Mesenteric fat pad (tissue), 1 donor: ENCODE measurements around the gene SFT2D1. TPM values are rescaled to one million over a fixed set of nuclear protein-coding genes. Genes with fewer than 3 reads are reported as not detected.

ENCODE experiments used
- DNase-seq: peaks from one replicate; pipeline ENCODE4 v3.0.0-alpha.2; 2020; ENCODE audit warnings: low spot score
- total RNA-seq: library from RNA; stranded (reverse); fragmentation: NEBNext Ultra II Directional; extraction: Animal tissue kit (Norgen Biotek cat#: 25700); gene quantifications from one replicate; pipeline ENCODE4 v1.2.1, GENCODE V29; 2021
- donor health status: DM: yes; HTN: yes; CAD: no.

SFT2D1 gene
- total RNA-seq, 1 donor from 2014 or later, result 47.7 TPM

DNA sequence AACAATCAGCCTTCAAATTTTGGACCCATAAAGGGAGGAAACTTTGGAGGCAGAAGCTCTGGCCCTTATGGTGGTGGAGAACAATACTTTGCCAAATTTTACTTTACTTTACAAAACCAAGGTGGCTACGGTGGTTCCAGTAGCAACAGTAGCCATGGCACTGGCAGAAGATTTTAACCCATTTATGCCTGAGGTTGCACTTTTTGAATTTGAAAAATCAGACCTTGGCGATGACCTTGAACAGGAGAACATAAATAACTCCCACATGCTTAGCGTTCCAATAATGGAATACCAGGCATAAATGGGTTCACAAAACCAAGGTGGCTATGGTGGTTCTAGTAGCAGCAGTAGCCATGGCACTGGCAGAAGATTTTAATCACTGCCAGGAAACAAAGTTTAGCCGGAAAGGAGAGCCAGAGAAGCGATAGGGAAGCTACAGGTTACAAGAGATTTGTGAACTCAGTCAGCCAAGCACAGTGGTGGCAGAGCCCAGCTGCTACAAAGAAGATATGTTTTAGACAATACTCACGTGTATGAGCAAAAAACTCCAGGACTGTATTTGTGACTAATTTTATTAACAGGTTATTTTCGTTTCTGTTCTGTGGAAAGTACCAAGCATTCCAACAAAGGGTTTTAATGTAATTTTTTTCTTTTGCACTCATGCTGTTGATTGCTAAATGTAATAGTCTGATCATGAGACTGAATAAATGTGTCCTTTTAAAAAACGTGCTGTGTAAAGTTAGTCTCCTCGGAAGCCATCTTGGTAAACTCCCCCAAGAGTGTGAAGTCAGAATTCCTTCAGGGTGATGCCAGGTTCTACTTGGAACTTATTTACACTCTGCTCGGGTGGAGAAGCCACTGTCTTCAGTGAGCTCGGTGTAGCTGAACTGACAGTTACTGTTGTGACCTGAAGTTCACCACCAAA lies 6.7 kb downstream of the SFT2D1 start:
- DNase-seq, result no peak

DNA sequence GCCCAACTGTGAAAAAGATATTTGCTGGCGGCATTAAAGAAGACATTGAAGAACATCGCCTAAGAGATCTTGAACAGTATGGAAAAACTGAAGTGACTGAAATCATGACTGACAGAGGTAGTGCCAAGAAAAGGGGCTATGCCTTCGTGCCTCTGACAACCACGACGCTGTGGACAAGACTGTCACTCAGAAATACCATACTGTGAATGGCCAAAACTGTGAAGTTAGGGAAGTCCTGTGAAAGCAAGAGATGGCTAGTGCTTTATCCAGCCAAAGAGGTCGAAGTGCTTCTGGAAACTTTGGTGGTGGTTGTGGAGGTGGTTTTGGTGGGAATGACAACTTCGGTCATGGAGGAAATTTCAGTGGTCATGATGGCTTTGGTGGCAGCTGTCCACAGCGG lies 7.5 kb downstream of the SFT2D1 start:
- DNase-seq, result no peak

DNA sequence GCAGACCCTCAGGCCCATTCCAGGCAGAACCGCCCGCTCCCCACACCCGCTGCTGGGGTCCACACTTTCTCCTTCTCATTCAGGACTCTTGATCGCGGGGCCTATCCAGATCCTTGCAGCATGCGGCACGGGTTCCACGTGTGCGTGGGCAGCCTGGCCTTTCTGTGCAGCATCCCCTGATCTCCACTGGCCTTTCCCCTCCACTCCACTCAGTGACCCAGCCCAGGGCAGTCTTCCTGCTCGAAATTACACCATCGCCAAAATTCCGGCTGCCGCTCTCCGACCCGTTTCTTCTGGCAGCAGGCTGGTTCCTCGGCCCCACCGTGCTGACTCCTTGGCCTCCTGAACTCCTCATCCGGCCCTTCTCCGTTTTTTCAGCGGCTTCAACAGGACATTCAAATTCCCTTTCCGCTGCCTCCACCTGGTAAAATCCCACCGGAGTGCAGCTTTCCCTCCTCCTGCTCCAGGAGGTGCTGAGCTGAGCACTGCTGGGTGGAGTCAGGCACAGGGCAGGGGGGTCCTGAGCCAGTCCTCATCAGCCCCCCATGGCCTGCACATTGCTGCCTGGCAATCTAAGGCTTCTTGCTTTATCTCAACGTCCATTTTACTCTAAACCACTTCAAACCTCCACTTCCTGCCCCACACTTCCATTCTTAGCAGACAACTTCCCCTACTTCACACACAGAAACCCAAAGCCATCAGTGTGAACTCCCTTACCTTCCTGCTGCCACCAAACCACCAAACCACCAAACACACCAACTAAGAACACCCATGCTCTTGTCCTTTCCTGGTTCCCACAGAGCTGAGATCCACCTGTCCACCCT lies 9.0 kb downstream of the SFT2D1 start:
- DNase-seq, result no peak

DNA sequence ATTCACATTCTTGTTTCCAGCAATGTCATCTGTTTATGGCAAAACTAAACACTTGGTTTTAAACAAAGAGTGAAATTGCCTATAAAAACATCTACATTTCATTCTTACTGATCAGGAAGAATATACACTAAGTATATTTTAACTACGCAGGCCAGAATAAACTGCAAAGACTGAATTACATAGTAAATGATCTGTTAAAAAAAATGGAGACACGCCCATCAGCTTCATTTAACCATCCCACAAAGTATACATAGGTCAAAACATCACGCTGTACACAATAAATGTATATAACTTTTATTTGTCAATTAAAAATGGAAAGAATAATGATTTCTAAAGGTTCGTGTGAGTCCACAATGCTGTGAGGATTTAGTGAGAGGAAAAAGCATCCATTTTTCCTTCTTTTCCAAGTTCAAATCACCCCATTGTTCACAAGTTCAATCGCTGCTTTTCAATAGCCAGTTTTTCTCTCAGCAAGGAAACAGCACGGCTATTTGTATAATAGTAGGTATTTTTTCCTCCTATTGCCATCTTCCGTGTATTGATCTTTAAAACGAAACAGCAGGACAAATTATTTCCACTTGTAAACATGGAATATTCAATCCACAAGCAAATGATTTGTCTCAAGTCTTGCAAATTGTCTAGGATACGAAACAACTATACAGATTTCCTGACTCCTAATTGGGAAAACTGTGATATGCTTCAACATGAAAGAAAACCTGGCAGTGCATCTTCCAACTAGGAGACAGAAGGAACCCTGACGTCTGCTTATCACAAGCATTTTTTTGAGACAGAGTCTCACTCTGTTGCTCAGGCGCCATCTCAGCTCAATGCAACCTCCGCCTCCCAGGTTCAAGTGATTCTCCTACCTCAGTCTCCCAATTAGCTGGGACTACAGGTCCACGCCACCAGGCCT lies 10.6 kb downstream of the SFT2D1 start:
- DNase-seq, result no peak

DNA sequence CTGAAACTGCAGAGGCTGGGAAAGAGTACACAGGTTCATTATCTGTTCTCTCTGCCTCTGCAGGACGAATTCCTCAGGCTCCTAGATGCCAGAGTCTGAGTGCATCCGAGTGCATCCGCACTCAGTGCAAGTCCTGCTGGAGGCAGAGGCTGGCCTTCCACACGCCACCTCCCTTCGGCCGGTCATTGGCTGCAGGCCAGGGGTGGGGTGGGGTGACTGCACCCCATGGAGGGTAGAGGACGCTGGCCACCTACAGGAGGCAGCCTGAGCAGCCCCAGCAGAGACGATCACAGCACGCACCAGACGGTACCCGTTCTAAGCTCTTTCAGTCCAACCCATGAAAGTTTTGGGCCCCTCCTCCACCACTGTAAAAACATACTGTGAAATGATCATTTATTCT lies 11.7 kb downstream of the SFT2D1 start:
- no peak for DNase-seq

DNA sequence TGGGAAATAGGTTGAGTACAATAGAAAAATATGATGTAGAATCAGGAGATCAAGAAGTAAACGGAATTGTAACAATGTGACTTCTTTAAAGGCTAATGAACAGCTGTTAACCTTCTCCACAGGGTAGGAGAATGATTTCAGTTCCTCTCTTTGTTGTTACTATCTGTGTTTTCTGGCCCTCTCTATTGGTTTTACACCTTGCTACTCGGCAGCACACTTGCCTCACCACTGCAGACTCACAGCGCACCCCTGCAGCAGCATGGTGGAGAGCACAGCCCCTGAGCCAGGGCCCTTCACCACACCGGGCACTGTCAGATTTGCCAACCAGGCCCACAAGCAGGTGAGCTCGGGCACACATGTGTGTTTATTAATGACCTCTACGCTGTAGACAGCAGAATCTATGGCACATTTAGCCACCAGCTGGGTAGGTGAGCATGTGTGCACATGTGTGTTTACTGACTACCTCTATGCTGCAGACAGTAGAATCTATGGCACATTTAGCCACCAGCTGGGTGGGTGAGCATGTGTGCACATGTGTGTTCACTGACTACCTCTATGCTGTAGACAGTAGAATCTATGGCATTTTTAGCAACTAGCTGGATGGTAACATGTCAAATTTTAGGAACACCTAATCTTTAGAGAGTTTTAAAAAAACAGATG lies 16.8 kb downstream of the SFT2D1 start:
- DNase-seq, result no peak

DNA sequence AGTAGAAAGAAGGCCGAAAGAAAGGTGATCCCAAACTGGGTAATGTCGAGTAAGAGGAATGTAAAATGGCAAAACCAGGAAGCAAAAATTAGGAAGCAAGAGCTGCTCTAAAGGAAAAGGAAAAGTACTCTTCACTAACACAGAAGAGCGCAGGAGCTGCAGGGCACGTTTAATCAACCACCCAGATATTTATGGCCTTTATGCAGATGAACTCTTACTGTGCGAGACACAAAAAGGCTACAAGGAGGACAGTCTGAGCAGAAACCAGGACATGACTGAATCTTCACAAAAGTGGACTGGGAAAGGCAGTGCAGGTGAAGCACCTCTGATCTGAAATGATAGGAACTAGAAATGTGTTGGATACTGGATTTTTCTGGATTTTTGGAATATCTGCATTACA lies 18.9 kb downstream of the SFT2D1 start:
- DNase-seq, result no peak

DNA sequence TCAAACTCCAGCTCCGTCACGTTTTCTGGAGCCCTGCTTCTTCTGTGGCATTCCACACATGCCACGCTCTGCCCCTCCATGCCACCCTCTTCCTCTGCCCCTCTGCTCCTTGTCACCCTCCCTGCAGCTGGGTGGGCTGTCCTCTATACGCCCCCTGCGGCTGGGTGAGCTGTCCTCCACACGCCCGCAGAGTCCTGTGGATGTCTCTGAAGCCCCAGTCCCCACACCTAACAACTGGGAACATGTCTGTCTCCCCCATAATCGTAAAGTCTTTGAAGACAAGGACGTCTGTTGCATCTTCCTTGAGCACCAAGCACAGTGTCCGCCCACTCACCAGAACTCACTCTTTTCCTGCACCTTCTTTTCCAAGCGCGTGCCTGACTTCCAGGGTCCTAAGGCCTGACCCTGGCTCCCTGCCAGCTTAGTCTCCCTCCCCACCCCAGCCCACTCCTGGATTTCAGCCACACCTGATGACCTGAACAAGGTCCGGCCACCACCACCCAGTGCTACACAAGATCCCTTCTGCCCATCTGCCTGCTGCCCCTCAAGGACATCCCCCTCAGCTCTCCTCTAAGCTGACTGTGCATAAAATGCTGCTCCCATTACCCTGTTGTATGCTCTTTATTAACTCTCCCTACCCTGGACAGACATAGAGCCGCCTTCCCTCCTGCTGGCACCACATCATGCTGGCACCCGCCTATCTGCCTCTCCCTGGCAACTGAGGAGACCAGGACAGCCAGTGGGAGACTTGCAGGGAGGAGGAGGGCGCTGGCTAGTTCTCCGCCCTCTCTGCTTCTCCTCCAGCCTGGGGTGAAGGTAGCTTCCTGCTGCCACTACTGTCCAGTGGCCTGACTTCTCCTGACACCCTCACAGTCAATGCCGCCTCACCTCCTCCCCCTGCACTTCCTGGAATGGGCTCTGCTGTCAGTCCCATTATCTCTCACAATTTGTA lies 23.4 kb downstream of the SFT2D1 start:
- no peak for DNase-seq

DNA sequence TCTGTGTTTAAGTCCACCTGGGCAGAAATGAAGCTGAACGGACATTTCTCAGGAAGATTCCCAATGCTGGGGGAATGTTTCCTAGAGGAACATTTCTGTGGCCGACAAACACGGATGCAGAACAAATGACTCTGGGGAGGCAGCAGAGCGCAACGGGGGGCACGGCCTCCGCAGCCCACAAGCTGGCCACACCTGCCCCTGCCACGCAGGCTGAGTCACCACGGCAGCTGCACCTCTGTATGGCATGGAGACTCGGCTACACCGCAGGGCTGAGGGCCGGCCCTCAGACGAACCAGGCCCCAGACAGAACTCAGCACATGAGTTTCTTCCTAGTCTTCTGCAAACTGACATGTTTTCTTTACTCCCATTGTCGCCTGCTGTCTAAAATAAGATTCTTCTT lies 24.1 kb downstream of the SFT2D1 start:
- DNase-seq, result peak; percentile 62

DNA sequence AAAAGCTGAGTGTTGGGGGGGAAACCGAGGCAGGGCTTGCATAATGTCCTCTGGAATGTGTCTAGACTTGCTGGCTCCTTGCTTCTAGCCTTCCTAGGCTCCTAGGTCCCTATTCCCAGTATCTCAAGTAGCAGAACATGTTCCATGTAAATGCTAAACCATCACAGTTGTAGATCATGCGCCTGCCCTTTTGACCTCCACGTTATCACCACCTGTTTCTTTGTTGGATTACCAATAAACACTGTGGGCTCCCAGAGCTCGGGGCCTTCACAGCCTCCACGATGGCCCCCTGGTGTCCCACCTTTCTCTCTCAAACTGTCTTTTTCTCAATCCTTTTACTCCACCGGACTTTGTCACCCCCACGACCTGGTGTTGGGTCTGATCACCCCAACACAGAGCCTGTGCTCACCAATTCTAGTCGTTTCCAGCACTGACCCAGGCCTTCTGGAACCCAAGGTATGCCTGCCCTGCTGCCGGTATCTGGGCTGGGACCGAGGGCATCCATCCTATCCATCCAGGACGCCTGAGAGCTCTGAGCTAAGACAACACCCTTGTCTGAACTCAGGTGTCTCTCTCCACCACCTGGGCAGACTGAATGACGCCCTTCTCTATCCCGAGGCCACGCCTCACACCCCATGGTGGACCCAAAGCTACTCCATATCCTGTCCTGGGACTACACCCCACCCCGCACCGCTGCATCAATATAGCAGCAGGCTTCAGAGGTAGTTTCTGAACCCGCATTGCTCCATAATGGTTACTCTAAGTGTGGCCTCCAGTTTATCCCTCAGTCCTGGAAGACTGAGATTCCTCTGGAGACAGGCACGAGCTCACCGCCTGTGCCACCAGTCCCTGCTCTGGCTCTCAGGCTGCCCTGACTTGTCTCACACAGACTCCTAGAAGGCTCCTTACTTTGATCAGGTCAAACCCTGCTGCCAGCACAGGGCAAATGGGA lies 24.8 kb downstream of the SFT2D1 start:
- DNase-seq, result peak; percentile 67

DNA sequence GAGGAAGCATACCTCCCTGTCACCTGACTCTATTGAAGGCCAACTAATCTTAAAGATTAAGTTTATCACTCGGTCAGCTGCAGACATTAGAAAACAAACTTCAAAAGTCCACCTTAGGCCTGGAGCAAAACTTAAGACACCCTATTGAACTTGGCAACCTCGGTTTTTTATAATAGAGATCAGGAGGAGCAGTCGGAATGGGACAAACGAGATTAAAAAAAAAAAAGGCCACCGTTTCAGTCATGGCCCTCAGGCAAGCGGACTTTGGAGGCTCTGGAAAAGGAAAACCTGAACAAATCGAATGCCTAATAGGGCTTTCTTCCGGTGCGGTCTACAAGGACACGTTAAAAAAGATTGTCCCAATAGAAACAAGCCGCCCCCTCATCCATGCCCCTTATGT lies 26.9 kb downstream of the SFT2D1 start:
- DNase-seq, result no peak

DNA sequence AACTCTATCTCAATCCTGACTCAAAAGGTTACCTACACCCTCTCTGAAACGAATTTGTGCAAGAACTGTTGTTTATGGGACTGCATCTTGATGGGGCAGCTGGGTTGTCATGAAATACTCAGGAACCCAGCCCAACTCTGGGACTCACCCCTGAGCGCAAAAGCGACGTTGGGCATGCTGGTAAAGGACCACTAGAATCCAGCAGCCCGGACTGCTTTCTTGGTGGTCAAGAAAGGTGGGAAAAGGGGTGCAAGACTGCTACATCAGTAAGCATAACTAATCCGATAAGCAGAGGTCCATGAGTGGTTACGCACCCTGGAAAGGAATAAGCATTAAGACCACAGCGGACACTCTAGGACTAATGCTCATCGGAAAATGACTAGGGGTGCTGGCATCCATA lies 27.9 kb downstream of the SFT2D1 start:
- peak; percentile 53 for DNase-seq

DNA sequence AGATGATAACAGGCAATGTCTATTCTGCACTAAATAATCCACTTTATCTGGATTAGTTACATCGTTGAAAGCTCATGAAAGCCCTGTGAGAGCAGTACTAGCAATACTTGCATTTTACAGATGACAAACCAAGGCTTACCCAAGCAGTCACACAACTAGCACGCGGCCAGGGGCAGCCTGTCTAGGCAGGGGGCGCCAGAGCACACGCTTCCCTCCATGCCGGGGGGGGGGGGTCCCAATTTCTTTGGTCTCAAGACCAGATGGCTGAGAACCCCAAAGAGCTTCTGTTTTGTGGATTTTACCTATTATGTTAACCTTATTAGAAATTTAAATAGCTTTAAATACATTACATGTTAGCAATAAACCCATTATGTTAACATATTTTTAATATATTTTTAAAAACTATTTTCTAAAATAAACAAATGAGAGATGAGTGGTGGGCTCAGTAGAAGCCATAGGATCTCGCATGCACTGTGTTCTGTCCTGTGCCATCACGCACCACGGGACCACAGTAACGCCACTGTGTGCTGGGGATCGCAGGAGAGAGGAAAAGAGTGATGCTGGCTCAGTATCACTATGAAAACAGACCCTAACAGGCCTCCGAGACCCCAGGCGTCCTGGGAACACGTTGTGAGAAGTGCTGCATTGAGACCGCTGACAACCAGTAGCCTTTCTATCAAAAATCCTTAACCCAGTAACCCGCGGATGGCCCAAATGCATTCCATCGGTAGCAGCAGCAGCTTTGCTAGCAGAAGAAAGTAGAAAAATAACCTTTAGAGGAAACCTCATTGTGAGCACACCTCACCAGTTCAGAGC lies 28.9 kb downstream of the SFT2D1 start:
- peak; percentile 77 for DNase-seq

DNA sequence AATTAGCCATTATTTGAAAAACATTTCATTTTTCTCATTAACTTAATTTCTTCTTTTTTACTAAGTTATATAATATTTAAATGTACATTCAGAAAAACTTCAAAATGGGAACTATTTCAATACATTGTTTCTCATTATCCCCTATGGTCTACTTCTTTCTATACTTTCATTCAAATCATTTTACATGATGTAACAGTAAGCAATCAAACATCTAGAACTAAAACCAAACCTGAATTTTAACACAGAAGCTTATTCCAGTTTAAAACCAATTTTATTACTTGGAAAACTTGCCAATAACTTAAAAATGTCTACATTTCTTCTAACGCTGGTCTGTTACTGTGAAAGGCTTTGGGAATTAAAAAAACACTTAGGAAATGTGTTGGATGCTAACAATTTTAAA lies 29.5 kb downstream of the SFT2D1 start:
- DNase-seq, result no peak

DNA sequence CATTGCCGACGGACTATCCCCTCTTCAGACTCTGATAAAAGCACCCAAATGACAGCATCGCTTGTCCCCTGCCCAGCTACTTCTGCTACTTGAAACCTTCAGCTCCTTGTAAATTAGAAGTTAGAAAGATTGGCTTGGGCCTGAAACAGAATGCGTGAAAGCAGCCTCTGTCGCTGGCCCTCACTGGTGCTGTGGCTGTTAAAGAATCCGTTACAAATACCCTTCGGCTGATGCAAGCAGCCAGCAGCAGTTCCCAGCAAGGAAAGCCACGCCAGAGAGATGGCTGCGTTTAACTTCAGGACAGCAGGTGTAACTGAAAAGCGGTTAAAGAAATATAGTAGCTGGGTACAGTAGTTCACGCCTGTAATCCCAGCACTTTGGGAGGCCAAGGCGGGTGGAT lies 31.7 kb downstream of the SFT2D1 start:
- no peak for DNase-seq

DNA sequence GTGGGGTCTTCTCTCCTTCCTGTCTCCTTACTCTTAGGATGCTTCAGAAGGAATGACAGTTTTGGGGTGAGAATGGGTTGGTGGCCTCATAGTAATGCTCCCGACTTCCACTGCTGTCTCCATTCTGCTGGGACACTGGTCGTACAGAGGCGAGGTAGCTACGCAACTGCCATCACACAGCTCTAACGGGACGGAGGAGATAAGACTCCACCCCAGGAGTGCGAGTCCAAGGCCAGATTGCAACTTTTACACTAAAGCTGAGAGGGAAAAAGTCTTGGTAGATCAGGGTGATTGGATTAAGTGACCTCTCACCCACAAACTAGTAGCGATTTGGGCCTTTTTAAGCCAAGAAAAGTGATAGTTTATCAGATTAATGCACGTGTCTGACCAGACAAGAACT lies 32.4 kb downstream of the SFT2D1 start:
- DNase-seq, result no peak

DNA sequence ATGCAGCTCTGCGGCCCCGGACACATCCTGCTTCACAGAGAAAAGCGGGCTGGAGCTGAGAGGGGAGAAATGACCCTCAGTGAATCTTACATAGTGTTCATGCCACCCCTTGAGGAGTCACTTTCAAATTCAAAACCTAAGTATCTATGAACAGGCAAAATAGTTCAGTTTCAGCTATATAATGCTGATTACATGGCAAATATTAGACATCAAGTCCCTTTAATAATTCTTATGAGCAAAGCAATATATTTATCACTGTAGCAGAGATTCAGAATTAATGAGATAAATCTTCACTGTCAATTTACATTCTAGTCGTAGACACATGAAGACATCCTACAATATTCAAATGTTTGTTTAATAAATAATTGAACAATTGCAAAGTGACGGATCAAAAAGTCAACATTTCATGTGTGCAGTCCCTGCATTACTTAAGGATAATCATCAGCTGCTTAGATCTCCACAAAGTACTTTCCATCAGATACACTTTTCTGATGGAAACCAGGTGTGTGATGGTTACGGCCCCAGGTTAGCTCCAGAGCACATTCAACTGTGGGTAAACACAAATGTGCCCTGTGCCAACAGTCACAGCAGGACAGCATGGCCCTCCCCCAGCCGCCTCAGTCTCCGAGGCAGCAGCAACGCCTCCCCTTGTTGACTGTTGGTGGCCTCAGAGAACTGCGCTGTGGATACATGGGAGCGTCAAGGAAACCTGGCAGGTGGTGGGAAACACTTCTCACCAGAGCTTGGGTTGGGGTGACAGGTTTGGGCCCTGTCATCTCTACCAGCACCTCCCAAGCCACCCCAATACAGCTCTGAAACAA lies 33.4 kb downstream of the SFT2D1 start:
- DNase-seq, result no peak
